NOMO-1 treated with DMSO at 0.1 percent for 48 hours (cell line): ENCODE data around the gene KLK7.
"Not testable (repeated sequence)": the region's sequence is repeated elsewhere in the genome, so short reads cannot be mapped to it uniquely, and the experiment has no call there.

Experiments used
- DNase-seq: peaks from one replicate; lab custom pipeline; 2025; ENCODE audit not compliant: unreplicated experiment; lab: John Stamatoyannopoulos, UW

The KLK7 gene

DNA sequence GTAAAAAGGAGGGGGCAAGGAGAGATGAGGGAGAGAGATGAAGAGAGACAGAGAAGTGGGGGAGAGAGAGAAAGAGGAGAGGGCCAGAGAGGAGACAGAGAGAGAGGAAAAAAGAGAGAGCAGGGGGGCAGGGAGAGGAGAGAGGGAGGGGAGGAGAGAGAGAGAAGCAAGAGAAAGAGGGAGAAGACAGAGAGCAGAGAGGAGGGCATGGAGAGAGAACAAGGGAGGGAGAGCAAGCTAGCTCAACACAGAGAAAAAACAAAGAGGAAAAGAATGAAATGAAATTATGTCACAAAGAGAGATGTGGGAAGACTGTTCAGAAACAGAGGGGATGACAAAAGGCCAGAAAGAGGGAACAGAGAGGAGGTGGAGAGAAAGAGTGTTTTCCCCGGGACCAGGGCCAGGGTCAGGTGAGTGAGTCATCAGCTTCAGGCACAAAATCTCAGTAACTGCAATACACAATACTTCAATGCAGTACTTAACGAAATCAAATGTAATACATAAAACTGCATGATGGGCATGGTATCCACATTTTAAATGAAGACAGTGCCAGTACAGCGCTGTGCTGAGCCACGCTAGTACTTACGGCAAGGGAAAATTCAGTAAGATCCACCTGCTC lies 4.8 kb downstream of the KLK7 start:
- DNase-seq: no peak

DNA sequence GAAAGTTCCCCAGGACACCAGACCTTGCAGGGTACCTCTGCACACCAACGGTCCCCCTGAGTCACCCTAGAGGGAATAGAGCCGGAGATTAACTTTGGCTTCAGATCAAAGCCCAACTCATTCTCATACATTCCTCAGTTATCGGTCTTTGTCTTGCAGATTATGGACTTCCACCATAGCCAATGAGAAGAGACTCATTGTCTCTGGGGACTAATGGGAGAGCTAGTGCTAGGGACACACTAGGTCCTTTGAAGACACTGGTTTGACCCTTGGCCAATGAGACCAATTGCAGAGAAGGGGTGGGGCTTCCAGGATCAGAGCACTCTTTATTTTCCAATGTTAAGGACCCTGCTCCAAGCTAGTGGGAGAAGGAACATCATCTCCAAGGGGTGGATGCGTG lies 6.1 kb downstream of the KLK7 start:
- no peak for DNase-seq

DNA sequence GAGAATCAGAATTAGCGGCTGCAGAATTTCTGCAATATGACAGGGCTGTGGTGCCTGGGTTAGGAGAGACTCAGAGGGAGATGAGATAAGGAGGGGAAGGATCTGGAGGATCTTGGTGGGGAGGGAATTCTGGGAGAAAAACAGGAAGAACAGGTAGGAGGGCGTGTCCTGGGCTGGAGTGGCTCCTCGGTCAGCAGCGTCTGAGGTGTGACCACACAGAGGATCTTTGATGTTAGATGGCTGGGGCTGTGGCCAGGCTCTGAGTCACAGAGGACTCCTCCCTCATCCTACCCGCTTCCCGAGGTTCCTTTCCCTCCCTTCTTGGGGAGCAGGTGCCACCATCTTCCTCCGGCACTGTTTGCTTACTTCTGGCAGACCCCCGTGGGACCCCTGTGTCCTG lies 8.0 kb downstream of the KLK7 start:
- DNase-seq: no peak

DNA sequence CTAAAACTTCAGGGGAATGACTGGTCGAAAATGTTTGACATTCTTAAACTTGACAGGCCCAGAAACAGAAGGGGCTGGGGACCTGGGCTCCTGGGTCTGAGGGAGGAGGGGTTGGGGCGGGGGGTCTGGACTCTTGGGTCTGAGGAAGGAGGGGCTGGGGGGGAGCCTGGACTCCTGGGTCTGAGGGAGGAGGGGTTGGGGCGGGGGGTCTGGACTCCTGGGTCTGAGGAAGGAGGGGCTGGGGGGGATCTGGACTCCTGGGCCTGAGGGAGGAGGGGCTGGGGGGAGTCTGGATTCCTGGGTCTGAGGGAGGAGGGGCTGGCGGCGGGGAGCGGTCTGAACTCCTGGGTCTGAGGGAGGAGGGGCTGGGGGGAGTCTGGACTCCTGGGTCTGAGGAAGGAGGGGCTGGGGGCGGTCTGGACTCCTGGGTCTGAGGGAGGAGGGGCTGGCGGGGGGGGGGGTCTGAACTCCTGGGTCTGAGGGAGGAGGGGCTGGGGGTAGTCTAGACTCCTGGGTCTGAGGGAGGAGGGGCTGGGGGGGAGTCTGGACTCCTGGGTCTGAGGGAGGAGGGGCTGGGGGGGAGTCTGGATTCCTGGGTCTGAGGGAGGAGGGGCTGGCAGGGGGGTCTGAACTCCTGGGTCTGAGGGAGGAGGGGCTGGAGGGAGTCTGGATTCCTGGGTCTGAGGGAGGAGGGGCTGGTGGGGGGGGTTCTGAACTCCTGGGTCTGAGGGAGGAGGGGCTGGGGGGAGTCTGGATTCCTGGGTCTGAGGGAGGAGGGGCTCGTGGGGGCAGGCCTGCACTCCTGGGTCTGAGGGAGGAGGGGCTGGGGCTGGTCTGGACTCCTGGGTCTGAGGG lies 8.8 kb downstream of the KLK7 start:
- no peak for DNase-seq

DNA sequence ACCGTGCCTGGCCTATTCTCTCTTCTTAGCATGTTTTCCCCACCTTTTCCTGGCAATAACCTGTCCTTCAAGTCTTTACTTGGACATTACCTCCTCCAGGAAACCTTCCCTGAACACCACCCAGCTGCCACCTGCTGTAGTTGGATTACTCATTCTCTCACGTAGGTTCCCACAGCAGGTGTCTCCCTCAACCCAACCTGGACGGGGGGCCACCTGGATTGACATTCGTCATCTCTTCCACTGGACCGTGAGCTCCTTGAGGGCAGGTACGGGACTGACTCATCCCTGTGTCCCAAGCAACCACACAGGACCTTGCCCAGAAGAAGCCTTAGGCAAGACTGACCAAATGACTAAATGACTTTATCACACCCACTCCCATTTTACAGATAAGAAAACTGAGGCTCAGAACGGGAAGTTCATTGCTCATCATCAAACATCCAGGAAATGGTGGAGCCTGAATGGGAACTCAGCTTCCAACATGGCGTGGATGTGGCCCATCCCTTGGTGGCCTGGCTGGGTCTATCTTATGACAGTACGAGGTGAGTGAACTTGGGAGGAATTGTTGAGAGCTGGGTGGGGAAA lies 10.8 kb downstream of the KLK7 start:
- no peak for DNase-seq

DNA sequence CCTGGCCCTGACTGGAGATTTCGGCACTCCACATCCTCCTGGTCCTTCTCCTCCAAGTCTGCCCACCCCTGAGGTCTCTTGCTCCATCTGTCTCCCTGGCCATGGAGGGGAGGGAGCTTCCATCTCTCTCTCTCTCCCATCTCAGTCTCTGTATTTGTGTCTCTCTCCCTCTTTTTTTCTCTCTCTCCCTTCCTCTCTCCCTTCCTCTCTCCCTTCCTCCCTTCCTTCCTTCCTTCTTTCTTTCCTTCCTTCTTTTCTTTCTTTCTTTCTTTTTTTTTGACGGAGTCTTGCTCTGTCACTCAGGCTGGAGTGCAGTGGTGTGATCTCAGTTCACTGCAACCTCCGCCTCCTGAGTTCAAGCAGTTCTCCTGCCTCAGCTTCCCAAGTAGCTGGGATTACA lies 13.9 kb downstream of the KLK7 start:
- DNase-seq: not testable (repeated sequence)

DNA sequence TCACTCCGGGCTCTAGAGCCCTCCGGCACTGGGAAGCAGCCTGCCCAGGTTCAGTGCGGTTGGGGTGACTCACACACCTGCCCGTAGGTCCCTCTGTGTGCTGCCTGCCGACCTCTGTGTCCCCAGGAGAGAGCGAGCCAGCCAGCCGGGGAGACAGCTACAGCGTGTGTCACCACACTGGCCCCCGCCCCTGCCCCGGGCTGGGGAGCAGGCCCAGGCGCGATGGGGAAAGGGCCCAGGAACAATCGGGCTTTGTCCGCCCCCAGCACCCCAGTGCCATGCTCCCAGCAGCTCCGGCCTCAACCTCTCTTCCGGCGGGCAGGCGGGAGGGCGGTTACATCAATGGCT lies 14.3 kb downstream of the KLK7 start, which contains the start of gene KLK6:
Gene KLK6 (minus strand): TSS at position 179 of the 348 bp plus-strand sequence. CDS start 1,487 bp downstream, outside the sequence.
- DNase-seq: no peak

DNA sequence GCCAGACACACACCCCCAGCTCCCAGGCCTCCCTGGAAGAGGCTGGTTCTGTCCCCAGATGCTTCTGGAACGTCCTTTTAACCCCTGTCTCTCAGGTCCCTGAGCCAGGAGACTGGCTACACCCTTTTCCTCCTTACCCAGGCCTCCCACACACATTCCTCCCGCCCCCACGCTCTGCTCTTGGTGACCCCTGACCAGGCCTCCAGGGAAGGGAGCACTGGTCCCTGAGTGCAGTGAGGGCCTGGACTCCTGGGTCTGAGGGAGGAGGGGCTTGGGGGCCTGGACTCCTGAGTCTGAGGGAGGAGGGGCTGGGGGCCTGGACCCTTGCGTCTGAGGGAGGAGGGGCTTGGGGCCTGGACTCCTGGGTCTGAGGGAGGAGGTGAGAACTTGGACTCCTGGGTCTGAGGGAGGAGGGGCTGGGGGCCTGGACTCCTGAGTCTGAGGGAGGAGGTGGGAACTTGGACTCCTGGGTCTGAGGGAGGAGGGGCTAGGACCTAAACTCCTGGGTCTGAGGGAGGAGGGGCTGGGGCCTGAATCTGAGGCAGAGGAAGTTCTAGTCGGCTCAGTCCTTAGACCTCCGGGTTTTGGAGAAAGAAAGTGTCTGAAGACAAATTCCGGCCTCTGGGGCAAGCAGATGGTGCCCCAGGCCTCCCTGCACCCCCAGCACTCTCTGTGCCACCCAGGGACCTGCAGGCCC lies 14.9 kb downstream of the KLK7 start:
- DNase-seq: no peak

DNA sequence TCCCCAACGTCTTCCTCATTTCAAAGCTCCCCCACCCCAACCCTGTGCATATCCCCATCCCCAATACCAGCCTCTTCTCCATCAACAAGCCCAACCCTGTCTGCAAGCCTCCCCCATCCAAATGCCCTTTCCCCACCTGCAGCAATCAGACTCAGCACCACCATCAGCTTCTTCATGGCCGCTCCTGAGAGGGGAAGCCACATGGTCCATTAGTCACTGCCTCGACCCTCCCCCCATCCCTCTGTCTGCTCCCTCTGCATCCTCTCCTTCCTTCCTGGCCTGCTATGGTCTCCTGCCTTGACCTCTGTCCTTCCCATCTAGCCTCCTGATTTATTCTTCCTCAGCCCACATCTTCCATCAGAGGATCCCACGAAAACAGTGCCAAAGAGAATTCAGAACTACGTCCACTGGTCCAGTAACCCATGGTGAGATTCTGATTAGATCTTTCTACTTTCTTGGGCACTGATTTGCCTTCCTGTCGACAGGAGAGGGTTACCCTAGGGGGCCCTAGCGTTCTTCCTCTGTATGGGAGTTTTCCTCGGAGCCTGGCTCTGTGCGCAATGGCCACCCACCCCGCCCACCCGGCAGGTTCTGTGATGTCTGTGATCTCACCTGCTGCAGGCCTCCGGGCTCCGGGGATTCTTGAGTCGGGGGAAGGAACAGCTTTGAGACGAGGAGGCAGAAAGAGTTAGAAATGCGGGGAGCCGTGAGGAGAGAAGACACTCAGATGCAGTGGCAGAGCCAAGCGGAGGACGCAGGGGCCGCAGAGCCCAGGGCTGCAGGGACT lies 15.6 kb downstream of the KLK7 start:
- no peak for DNase-seq

DNA sequence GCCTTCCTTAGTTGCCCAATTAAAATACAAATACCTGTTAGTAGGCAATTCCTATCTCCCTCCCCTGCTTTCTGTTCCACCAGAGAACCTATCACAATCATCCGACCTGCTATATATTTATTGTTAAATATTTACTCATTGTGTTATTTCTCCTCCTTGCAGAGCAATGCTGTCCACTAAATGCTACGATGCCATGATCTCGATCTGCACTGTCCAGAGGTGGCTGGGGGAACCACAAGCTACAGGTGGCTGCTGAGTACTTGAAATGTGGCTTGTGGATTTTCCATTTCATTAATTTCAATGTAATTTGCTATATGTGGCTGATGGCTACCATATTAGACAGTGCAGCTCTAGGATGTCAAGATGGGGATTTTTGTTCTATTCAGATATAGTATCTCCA lies 19.5 kb downstream of the KLK7 start:
- DNase-seq: no peak

DNA sequence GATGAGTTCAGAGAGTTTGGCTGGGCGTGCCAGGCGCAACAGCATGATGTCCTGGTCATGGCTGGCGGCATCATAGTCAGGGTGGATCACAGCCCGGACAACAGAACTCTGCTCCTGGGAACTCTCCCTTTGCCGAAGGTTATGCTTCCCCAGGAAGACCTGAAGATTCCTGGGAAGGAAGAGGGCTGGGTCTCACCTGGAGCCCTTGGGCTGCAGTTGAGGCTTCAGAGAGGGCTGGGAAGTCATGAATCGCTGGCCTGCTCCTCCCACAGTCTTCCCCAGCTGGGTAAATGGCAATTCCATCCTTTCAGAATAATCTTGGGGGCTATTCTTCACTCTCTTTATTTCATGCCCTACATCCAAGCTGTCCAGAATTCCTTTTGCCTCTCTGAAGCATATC lies 20.3 kb downstream of the KLK7 start:
- DNase-seq: no peak

DNA sequence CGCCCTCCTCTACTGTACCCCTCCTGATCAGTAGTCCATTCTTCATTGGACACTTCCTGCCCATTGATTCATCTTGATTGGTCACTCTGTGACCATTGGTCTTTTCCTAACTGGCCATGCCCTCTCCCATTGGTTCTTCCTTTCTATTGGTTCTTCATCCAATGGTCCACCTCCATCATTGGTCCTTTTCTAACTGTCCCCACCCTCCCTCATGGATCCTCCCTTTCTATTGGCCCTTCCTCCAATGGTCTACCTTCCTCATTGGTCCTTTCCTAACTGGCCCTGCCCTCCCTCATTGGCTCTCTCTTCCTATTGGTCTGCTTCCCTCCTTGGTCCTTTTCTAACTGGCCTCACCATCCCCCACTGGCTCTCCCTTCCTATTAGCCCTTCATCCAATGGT lies 21.5 kb downstream of the KLK7 start:
- DNase-seq: no peak

DNA sequence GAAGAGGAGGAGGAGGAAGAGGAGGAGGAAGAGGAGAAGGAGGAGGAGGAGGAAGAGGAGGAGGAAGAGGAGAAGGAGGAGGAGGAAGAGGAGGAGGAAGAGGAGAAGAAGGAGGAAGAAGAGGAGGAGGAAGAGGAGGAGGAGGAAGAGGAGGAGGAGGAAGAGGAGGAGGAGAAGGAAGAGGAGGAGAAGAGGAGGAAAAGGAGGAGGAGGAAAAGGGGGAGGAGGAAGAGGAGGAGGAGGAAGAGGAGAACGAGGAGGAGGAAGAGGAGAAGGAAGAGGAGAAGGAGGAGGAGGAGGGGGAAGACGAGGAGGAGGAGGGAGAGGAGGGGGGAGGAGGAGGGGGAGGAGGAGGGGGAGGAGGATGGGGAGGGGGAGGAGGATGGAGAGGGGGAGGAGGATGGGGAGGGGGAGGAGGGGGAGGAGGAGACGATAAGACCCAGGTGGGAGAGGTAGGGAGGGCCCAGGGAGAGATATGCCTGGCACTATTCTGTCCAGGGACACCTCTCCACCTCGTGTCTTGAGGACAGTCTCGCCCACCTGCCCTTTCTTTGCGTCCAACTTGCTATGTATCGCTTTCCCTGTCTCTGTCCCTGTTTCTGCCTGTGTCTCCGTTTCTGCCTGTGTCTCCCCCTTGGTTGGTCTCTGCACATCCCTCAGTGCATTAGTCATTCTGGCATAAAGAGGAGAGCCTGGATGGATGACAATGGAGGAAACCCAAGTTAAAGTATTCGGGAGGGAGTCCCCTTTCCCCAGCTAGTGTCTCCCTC lies 23.8 kb downstream of the KLK7 start:
- no peak for DNase-seq

DNA sequence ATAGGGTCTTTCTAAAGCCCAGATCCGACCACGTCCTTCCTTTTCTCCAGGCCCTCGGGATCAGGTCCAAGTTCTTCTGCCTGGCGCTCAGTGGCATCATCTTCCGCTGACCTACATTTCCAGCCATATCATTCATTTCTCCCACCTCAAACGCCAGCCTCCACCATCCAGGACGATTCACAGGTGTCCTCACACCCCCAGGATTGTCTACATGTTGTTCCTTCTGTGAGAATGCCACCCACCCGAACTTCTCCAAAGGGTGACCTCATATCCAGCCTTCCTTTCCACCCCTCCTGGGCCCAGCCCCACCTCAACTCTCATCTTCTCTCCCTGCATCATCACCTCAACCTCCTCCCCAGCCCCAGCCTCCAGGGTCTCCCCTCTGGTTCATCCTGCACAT lies 26.1 kb downstream of the KLK7 start:
- no peak for DNase-seq

DNA sequence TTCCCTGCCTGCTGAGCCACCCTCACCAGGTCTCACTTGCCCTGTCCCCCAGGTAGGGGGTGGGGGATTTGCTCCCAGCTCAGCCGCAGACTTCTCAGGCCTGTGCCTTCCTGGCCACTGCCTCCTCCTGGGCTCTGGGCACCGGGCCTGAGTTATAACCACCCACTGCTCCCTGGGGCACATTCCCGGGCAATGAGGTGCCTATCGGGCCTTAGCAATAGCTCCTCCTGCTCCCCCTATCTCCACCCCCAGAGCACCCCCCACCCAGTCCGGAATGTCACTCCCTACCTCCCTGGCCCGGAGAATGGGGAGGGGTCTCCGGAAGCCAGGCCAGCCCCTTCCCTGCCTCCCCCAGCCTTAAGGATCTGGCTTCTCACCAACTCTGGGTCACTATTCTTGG lies 30.8 kb downstream of the KLK7 start, which contains the start of gene KLK5:
Gene KLK5 (minus strand): TSS at position 129 of the 400 bp plus-strand sequence. CDS start 381 bp downstream, outside the sequence.
- DNase-seq: no peak

DNA sequence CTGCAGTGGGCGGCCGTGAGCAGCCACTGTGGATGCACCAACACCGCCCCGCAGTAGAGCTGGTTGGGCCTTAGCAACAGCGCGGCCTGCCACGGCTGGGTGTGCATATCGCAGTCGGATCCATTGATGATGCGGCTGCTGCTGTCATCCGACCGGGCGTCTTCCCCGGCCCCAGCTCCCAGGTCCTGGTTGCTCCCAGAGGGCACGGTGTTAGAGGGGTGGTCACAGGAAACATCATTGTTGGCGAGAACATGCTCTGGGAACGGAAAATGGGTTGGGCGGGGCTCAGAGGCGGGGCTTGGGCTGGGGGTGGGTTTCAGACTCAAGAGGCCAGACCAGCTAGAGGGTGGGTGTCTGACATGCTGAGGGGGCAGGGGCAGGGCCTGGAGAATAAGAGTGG lies 33.9 kb downstream of the KLK7 start:
- no peak for DNase-seq

DNA sequence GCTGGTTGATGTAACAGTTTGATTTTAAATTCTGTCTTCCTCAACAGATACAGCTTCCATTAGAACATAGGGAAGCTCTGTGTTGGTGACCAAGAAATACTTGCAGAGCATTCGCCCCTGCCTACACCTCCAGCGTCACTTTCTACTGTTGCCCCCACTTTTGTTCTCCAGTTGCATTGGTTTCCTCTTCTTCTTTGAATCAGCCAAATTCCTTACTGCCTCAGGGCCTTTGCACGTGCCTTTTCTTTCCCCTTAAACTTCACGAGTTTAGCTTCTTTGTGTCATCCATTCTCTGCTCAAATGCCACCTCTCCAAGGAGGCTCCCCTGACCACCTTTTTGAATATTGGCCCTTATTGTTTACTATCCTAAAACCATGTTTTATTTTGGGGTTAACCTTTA lies 36.6 kb downstream of the KLK7 start:
- no peak for DNase-seq

DNA sequence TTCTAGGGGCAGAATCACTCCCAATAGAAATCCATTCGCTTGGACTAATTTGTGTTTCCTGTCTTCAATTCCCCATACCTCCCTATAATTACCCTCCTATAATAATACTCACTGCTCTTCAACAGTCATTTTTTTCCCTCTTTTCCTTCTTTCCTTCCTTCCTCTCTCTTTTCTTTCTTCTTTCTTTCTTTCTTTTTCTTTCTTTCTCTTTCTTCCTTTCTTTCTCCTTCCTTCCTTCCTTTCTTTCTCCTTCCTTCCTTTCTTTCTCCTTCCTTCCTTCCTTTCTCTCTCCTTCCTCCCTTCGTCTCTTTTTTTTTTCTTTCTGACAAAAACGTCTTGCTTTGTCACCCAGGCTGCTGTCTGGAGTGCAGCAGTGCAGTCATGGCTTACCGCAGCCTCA lies 38.9 kb downstream of the KLK7 start:
- no peak for DNase-seq

DNA sequence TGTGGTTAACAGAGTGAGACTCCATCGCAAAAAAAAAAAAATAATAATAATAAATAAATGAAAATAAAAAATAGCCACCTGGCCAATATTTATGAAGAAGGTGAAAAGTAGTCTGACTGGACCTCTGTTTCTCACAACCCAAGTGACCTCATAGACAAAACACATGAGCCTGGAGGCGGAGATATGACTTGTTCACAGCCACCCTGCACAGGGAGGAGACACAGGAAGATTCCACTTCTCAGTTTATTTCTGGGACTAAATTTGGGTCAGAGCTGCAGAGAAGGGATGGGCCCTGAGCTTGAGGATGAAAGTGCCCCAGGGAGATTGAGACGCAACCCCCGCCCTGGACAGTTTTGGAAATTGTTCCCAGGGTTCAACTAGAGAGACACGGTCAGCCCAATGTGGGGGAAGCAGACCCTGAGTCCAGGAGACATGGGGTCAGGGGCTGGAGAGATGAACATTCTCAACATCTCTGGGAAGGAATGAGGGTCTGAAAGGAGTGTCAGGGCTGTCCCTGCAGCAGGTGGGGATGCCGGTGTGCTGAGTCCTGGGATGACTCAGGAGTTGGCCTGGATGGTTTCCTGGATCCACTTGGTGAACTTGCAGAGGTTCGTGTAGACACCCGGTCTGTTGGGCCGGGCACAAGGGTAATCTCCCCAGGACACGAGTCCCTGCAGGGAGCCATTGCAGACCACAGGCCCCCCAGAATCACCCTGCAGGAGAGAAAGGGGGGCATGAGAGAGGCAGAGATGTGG lies 40.5 kb downstream of the KLK7 start:
- no peak for DNase-seq
